HG03439 (cell line): ENCODE data around the gene GRIK4.
"Not testable (repeated sequence)": the region's sequence is repeated elsewhere in the genome, so short reads cannot be mapped to it uniquely, and the experiment has no call there.

Source experiments
- ATAC-seq: cut with Tn5 transposase; IDR thresholded peaks from one replicate; pipeline ENCODE4 v1.9.1; 2021; ENCODE audit warnings: mild to moderate bottlenecking, moderate library complexity; ENCODE audit not compliant: unreplicated experiment

GRIK4 gene

GRCh38 chr11:120568572-120569307 lies 57.2 kb downstream of the GRIK4 start:
- no peak for ATAC-seq

GRCh38 chr11:120569861-120570260 lies 58.3 kb downstream of the GRIK4 start:
- no peak for ATAC-seq

GRCh38 chr11:120571476-120571875 lies 59.9 kb downstream of the GRIK4 start:
- no peak for ATAC-seq

- no peak for ATAC-seq
Measured at GRCh38 chr11:120573756-120574354, 62.3 kb downstream of the GRIK4 start.

- ATAC-seq, result no peak
Measured at GRCh38 chr11:120574876-120575275, 63.3 kb downstream of the GRIK4 start.

GRCh38 chr11:120575461-120575860 lies 63.9 kb downstream of the GRIK4 start:
- no peak for ATAC-seq

GRCh38 chr11:120576606-120577005 lies 65.1 kb downstream of the GRIK4 start:
- no peak for ATAC-seq

GRCh38 chr11:120577041-120577440 lies 65.5 kb downstream of the GRIK4 start:
- ATAC-seq, result no peak

- ATAC-seq, result no peak
Measured at GRCh38 chr11:120577624-120578363, 66.2 kb downstream of the GRIK4 start.

- no peak for ATAC-seq
Measured at GRCh38 chr11:120578596-120579154, 67.1 kb downstream of the GRIK4 start.

- ATAC-seq, result peak; percentile 67
Measured at GRCh38 chr11:120579611-120580031, 68.1 kb downstream of the GRIK4 start.

GRCh38 chr11:120581313-120581712 lies 69.8 kb downstream of the GRIK4 start:
- ATAC-seq, result no peak

- not testable (repeated sequence) for ATAC-seq
Measured at GRCh38 chr11:120582535-120582934, 71.0 kb downstream of the GRIK4 start.

GRCh38 chr11:120586072-120586471 lies 74.5 kb downstream of the GRIK4 start:
- no peak for ATAC-seq

- ATAC-seq, result no peak
Measured at GRCh38 chr11:120586728-120587127, 75.2 kb downstream of the GRIK4 start.

GRCh38 chr11:120587299-120587698 lies 75.8 kb downstream of the GRIK4 start:
- no peak for ATAC-seq

- no peak for ATAC-seq
Measured at GRCh38 chr11:120589376-120589775, 77.8 kb downstream of the GRIK4 start.

GRCh38 chr11:120590472-120590871 lies 78.9 kb downstream of the GRIK4 start:
- no peak for ATAC-seq

GRCh38 chr11:120594746-120595145 lies 83.2 kb downstream of the GRIK4 start:
- no peak for ATAC-seq

- ATAC-seq, result no peak
Measured at GRCh38 chr11:120595557-120595956, 84.0 kb downstream of the GRIK4 start.
